Thyroid gland (tissue), 4 donors: ENCODE measurements around the gene SCPEP1. TPM values are rescaled to one million over a fixed set of nuclear protein-coding genes. Genes with fewer than 3 reads are reported as not detected.

Experiments used
- DNase-seq, 2 donors: peaks; one replicate each; pipeline ENCODE4 v3.0.0-alpha.2; 2019
- H3K27ac ChIP-seq, 3 donors: fragments of 200-600 bp; sonication (generic); 1 replicate in 2 of 3; 2 replicates in 1 of 3; pipeline ENCODE4 v1.5.1; 2016 to 2019; ENCODE audit warnings: mild to moderate bottlenecking in 1 of 3, moderate library complexity in 1 of 3
- H3K27me3 ChIP-seq: fragments of 200-600 bp; sonication (generic); one replicate; pipeline ENCODE4 v1.5.1; 2019
- H3K36me3 ChIP-seq, 2 donors: fragments of 200-600 bp; sonication (generic); one replicate each; pipeline ENCODE4 v1.5.1; 2016 to 2019
- H3K4me1 ChIP-seq, 2 donors: fragments of 200-600 bp; sonication (generic); one replicate each; pipeline ENCODE4 v1.5.1; 2017 to 2019
- H3K4me3 ChIP-seq, 3 donors: fragments of 200-600 bp; sonication (generic); replicated peaks in 1 of 3; 1 replicate in 2 of 3; 2 replicates in 1 of 3; pipeline ENCODE4 v1.5.1; 2016; ENCODE audit warnings: mild to moderate bottlenecking in 1 of 3
- H3K9me3 ChIP-seq: fragments of 200-600 bp; sonication (generic); one replicate; pipeline ENCODE4 v1.5.1; 2017
- CTCF ChIP-seq, 6 experiments: fragments of 200-600 bp in 3 of 6; fragments of 450-650 bp in 3 of 6; sonication (generic) in 3 of 6; IDR thresholded peaks; one replicate each; pipeline ENCODE4 v1.5.1; 2016 to 2019; ENCODE audit warnings: antibody characterized with exemption in 6 of 6, mild to moderate bottlenecking in 2 of 6, inconsistent platforms in 1 of 6, moderate library complexity in 1 of 6
- POLR2A ChIP-seq, 2 donors: fragments of 450-650 bp; IDR thresholded peaks; one replicate each; pipeline ENCODE4 v1.6.1; 2017; ENCODE audit warnings: antibody characterized with exemption in 2 of 2, mild to moderate bottlenecking in 2 of 2, moderate library complexity in 1 of 2
- WGBS, 2 donors: methylation state at CpG; one replicate each; pipeline ENCODE4 v1.1.5; 2017; 5-methylcytosine and 5-hydroxymethylcytosine counted together
- intact Hi-C: fragments of 100-400 bp; cut with DNase I; formaldehyde crosslinking; loops from one replicate; pipeline ENCODE4 v1.15.1; 2023
- total RNA-seq, 4 donors: library from RNA; depleted of rRNA; stranded (reverse); fragments of >200 nt; gene quantifications; one replicate each; pipeline ENCODE4 v1.2.3, GENCODE V29; 2016

The SCPEP1 gene
- total RNA-seq, 4 donors from 2014 or later: 260 to 354 (median 284) TPM

- WGBS, 2 donors: 3 to 5% methylated on average over 3 of the region's 3 CpGs
- Histone ChIP-seq H3K27ac (peak overlapping the region; percentile 90 to 96 (median 95)), H3K4me3 (no peak overlapping the region), H3K9me3 (no peaks in the 10 kb centered on the region), H3K4me1 (peaks cover 54 to 62% of the 10 kb centered on the region in 2 donors), H3K27me3 (no peaks in the 10 kb centered on the region), H3K36me3 (no peaks in the 10 kb centered on the region)
- intact Hi-C loops: no loop called here
- DNase-seq: peak; percentile 78 to 84
- peak in 1 of 6 experiments; percentile 27 for TF ChIP-seq CTCF (IDR thresholded peaks at IDR 0.05)
- TF ChIP-seq POLR2A (IDR thresholded peaks at IDR 0.05): no peak
Measured at GRCh38 chr17:57033296-57033695, 55.4 kb downstream of the SCPEP1 start.

- intact Hi-C loops: no loop called here
Measured at GRCh38 chr17:57034807-57035754, 57.1 kb downstream of the SCPEP1 start.

GRCh38 chr17:57035971-57036481 lies 58.1 kb downstream of the SCPEP1 start:
- intact Hi-C loops: no loop called here
- Histone ChIP-seq H3K36me3 (no peaks in the 10 kb centered on the region), H3K4me3 (no peak overlapping the region), H3K4me1 (peaks cover 57 to 70% of the 10 kb centered on the region in 2 donors), H3K27ac (peak overlapping the region; percentile 81 to 96 (median 92)), H3K27me3 (no peaks in the 10 kb centered on the region), H3K9me3 (no peaks in the 10 kb centered on the region)
- peak; percentile 81 to 85 for DNase-seq
- 18 to 37% methylated on average over 4 of the region's 4 CpGs for WGBS, 2 donors
- TF ChIP-seq POLR2A (IDR thresholded peaks at IDR 0.05) (peak in 1 of 2 donors; percentile 40), CTCF (IDR thresholded peaks at IDR 0.05) (peak in 1 of 6 experiments; percentile 10)

More at GRCh38 chr17:57034807-57035754, 57.1 kb downstream of the SCPEP1 start:
- no peak overlapping the region for H3K4me3 ChIP-seq
- H3K27ac ChIP-seq: peak overlapping the region; percentile 81 to 96 (median 92)
- DNase-seq: peak; percentile 64 to 73
- peaks cover 57 to 70% of the 10 kb centered on the region in 2 donors for H3K4me1 ChIP-seq
- no peaks in the 10 kb centered on the region for H3K9me3 ChIP-seq
- no peaks in the 10 kb centered on the region for H3K36me3 ChIP-seq
- H3K27me3 ChIP-seq: no peaks in the 10 kb centered on the region
- no peak for TF ChIP-seq CTCF (IDR thresholded peaks at IDR 0.05)
- TF ChIP-seq POLR2A (IDR thresholded peaks at IDR 0.05): no peak
- 52 to 66% methylated on average over 10 of the region's 10 CpGs for WGBS, 2 donors

GRCh38 chr17:57037411-57037810 lies 59.5 kb downstream of the SCPEP1 start:
- Histone ChIP-seq H3K4me3 (no peak overlapping the region), H3K27ac (peak overlapping the region; percentile 81 to 96 (median 92)), H3K27me3 (no peaks in the 10 kb centered on the region), H3K36me3 (no peaks in the 10 kb centered on the region), H3K4me1 (peaks cover 51 to 58% of the 10 kb centered on the region in 2 donors), H3K9me3 (no peaks in the 10 kb centered on the region)
- WGBS, 2 donors: 19 to 39% methylated on average over 1 of the region's 1 CpG
- peak; percentile 61 to 70 for DNase-seq
- intact Hi-C loops: no loop called here
- TF ChIP-seq CTCF (IDR thresholded peaks at IDR 0.05) (no peak), POLR2A (IDR thresholded peaks at IDR 0.05) (no peak)

- no peaks in the 10 kb centered on the region for H3K36me3 ChIP-seq
- H3K4me3 ChIP-seq: no peak overlapping the region
- H3K27me3 ChIP-seq: no peaks in the 10 kb centered on the region
- intact Hi-C loops: no loop called here
- DNase-seq: no peak
- H3K4me1 ChIP-seq: peaks cover 46 to 52% of the 10 kb centered on the region in 2 donors
- H3K9me3 ChIP-seq: no peaks in the 10 kb centered on the region
- H3K27ac ChIP-seq: peak overlapping the region in 1 of 3 donors; percentile 92
- 79 to 89% methylated on average over 3 of the region's 3 CpGs for WGBS, 2 donors
- TF ChIP-seq CTCF (IDR thresholded peaks at IDR 0.05) (no peak), POLR2A (IDR thresholded peaks at IDR 0.05) (no peak)
Measured at GRCh38 chr17:57038486-57038885, 60.6 kb downstream of the SCPEP1 start.
